ENCODE data around the gene MYH1.

Gene MYH1

GRCh38 chr17:10457952-10458351 is 60.4 kb downstream of the MYH1 start:
- Histone ChIP-seq H4K91ac (ENCODE audit: low read depth, low read length) (no peak overlapping the region), H3K4me3 (ENCODE audit: low read depth, low read length) (no peak overlapping the region), H3K79me2 (ENCODE audit: control insufficient read depth, insufficient read depth, low read length, poor library complexity) (no peaks in the 10 kb centered on the region), H3K4me1 (ENCODE audit: control insufficient read depth in 1 of 2, insufficient read depth in 2 of 2, low read length in 2 of 2) (no peaks in the 10 kb centered on the region), H3K18ac (ENCODE audit: low read length) (no peak overlapping the region), H2BK12ac (ENCODE audit: low read length) (no peak overlapping the region), H4K12ac (ENCODE audit: low read depth, low read length) (no peak overlapping the region), H3K27ac (ENCODE audit: low read depth, low read length) (no peak overlapping the region), H3K4me2 (ENCODE audit: low read length) (no peak overlapping the region), H3K9ac (ENCODE audit: low read length) (no peak overlapping the region), H2BK5ac (ENCODE audit: low read depth, low read length, poor library complexity) (no peak overlapping the region), H3K9me3 (ENCODE audit: insufficient read depth, low read depth, low read length) (no peaks in the 10 kb centered on the region), H4K8ac (ENCODE audit: low read depth, low read length) (no peak overlapping the region), H3K27me3 (ENCODE audit: insufficient read depth, low read length) (no peaks in the 10 kb centered on the region), H2BK120ac (ENCODE audit: insufficient read depth, low read length, poor library complexity) (no peak overlapping the region), H2AK5ac (ENCODE audit: low read length) (no peak overlapping the region), H2AFZ (ENCODE audit: insufficient read depth, low read length, poor library complexity) (no peak overlapping the region), H3K36me3 (ENCODE audit: control insufficient read depth in 1 of 2, insufficient read depth in 2 of 2, low read length in 2 of 2) (no peaks in the 10 kb centered on the region), H3K14ac (ENCODE audit: low read length) (no peak overlapping the region), H3K4ac (ENCODE audit: low read depth, low read length) (no peak overlapping the region), H3K23ac (ENCODE audit: low read length) (no peak overlapping the region), H3K79me1 (ENCODE audit: low read length) (no peaks in the 10 kb centered on the region)
- no peak for DNase-seq
- no CpG with 5 or more reads among the region's 1 CpG for WGBS (ENCODE audit: extremely low coverage, insufficient coverage, insufficient read length)

- H3K4me2 ChIP-seq (ENCODE audit: low read length), result no peak overlapping the region
- H4K8ac ChIP-seq (ENCODE audit: low read depth, low read length), result no peak overlapping the region
- H4K12ac ChIP-seq (ENCODE audit: low read depth, low read length), result no peak overlapping the region
- DNase-seq, result no peak
- H3K79me1 ChIP-seq (ENCODE audit: low read length), result no peaks in the 10 kb centered on the region
- H3K79me2 ChIP-seq (ENCODE audit: control insufficient read depth, insufficient read depth, low read length, poor library complexity), result no peaks in the 10 kb centered on the region
- H2AFZ ChIP-seq (ENCODE audit: insufficient read depth, low read length, poor library complexity), result no peak overlapping the region
- no peak overlapping the region for H3K4me3 ChIP-seq (ENCODE audit: low read depth, low read length)
- no peaks in the 10 kb centered on the region for H3K4me1 ChIP-seq (ENCODE audit: control insufficient read depth in 1 of 2, insufficient read depth in 2 of 2, low read length in 2 of 2)
- H3K23ac ChIP-seq (ENCODE audit: low read length), result no peak overlapping the region
- no peak overlapping the region for H3K9ac ChIP-seq (ENCODE audit: low read length)
- no peak overlapping the region for H3K14ac ChIP-seq (ENCODE audit: low read length)
- no peak overlapping the region for H2BK5ac ChIP-seq (ENCODE audit: low read depth, low read length, poor library complexity)
- H3K18ac ChIP-seq (ENCODE audit: low read length), result no peak overlapping the region
- no peak overlapping the region for H2AK5ac ChIP-seq (ENCODE audit: low read length)
- H3K27me3 ChIP-seq (ENCODE audit: insufficient read depth, low read length), result no peaks in the 10 kb centered on the region
- no peaks in the 10 kb centered on the region for H3K9me3 ChIP-seq (ENCODE audit: insufficient read depth, low read depth, low read length)
- no peak overlapping the region for H4K91ac ChIP-seq (ENCODE audit: low read depth, low read length)
- H2BK120ac ChIP-seq (ENCODE audit: insufficient read depth, low read length, poor library complexity), result no peak overlapping the region
- no peak overlapping the region for H2BK12ac ChIP-seq (ENCODE audit: low read length)
- H3K4ac ChIP-seq (ENCODE audit: low read depth, low read length), result no peak overlapping the region
- H3K36me3 ChIP-seq (ENCODE audit: control insufficient read depth in 1 of 2, insufficient read depth in 2 of 2, low read length in 2 of 2), result no peaks in the 10 kb centered on the region
- WGBS (ENCODE audit: extremely low coverage, insufficient coverage, insufficient read length), result no CpG with 5 or more reads among the region's 7 CpGs
- H3K27ac ChIP-seq (ENCODE audit: low read depth, low read length), result no peak overlapping the region
Measured at GRCh38 chr17:10447026-10447931, 71.1 kb downstream of the MYH1 start.

Data from trophoblast cell (in vitro differentiated cells and primary cell).